ENCODE data around the gene TMBIM1. TPM values are rescaled to one million over a fixed set of nuclear protein-coding genes. Genes with fewer than 3 reads are reported as not detected.

The TMBIM1 gene
- total and polyA plus RNA-seq, 9 of the 15 experiments (the other 6 are each of a cell fraction or from before 2014, with no cell fraction given): 14.2 to 105 (median 47.0) TPM

DNA sequence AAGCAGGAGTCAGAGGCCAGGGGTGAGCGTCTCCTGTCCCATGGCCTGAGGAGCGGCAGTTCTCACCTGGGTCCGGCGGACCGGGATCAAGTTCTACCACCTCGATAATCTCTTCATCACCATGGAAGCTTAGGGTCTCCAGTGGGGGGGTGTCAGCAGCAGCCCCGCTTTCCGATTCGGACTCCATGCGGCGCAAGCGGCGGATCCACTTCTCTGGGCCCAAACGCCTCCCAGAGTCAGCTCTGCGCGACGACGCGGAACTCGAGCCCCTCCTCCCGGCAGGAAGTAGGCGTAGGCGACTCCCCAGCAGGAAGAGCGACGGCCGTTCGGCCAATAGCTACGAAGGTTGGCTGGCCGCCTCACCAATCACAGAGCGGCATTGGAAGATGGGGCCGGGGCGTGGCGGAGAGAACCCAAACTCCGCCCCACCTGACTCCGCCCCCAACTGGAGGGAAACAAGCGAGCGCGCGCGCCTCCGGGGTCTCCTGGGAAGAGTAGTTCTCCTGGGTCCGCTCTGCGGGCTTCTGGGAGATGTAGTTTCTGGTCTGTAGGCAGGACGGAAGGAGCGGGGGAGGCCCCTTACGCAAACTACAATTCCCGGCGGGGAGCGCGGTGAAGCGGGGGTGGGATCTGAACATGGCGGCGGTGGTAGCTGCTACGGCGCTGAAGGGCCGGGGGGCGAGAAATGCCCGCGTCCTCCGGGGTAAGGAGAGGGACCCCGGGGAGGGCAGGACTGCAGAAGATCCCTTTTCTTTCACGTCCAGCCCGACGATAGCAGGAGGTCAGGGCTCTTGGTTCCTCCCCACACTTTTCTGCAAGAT is 22.2 kb downstream of the TMBIM1 start, which contains the start of the genes AAMP and PNKD (continued):
- TF ChIP-seq HINFP (tag; conservative IDR thresholded peaks at IDR 0.05; ENCODE audit: low read depth): peak; percentile 99
- no peak; the same call in 1 of the 2 replicates for TF ChIP-seq ZBTB12 (CRISPR knock-in tag; IDR thresholded peaks at IDR 0.05)
- TF ChIP-seq, protein P1, sequence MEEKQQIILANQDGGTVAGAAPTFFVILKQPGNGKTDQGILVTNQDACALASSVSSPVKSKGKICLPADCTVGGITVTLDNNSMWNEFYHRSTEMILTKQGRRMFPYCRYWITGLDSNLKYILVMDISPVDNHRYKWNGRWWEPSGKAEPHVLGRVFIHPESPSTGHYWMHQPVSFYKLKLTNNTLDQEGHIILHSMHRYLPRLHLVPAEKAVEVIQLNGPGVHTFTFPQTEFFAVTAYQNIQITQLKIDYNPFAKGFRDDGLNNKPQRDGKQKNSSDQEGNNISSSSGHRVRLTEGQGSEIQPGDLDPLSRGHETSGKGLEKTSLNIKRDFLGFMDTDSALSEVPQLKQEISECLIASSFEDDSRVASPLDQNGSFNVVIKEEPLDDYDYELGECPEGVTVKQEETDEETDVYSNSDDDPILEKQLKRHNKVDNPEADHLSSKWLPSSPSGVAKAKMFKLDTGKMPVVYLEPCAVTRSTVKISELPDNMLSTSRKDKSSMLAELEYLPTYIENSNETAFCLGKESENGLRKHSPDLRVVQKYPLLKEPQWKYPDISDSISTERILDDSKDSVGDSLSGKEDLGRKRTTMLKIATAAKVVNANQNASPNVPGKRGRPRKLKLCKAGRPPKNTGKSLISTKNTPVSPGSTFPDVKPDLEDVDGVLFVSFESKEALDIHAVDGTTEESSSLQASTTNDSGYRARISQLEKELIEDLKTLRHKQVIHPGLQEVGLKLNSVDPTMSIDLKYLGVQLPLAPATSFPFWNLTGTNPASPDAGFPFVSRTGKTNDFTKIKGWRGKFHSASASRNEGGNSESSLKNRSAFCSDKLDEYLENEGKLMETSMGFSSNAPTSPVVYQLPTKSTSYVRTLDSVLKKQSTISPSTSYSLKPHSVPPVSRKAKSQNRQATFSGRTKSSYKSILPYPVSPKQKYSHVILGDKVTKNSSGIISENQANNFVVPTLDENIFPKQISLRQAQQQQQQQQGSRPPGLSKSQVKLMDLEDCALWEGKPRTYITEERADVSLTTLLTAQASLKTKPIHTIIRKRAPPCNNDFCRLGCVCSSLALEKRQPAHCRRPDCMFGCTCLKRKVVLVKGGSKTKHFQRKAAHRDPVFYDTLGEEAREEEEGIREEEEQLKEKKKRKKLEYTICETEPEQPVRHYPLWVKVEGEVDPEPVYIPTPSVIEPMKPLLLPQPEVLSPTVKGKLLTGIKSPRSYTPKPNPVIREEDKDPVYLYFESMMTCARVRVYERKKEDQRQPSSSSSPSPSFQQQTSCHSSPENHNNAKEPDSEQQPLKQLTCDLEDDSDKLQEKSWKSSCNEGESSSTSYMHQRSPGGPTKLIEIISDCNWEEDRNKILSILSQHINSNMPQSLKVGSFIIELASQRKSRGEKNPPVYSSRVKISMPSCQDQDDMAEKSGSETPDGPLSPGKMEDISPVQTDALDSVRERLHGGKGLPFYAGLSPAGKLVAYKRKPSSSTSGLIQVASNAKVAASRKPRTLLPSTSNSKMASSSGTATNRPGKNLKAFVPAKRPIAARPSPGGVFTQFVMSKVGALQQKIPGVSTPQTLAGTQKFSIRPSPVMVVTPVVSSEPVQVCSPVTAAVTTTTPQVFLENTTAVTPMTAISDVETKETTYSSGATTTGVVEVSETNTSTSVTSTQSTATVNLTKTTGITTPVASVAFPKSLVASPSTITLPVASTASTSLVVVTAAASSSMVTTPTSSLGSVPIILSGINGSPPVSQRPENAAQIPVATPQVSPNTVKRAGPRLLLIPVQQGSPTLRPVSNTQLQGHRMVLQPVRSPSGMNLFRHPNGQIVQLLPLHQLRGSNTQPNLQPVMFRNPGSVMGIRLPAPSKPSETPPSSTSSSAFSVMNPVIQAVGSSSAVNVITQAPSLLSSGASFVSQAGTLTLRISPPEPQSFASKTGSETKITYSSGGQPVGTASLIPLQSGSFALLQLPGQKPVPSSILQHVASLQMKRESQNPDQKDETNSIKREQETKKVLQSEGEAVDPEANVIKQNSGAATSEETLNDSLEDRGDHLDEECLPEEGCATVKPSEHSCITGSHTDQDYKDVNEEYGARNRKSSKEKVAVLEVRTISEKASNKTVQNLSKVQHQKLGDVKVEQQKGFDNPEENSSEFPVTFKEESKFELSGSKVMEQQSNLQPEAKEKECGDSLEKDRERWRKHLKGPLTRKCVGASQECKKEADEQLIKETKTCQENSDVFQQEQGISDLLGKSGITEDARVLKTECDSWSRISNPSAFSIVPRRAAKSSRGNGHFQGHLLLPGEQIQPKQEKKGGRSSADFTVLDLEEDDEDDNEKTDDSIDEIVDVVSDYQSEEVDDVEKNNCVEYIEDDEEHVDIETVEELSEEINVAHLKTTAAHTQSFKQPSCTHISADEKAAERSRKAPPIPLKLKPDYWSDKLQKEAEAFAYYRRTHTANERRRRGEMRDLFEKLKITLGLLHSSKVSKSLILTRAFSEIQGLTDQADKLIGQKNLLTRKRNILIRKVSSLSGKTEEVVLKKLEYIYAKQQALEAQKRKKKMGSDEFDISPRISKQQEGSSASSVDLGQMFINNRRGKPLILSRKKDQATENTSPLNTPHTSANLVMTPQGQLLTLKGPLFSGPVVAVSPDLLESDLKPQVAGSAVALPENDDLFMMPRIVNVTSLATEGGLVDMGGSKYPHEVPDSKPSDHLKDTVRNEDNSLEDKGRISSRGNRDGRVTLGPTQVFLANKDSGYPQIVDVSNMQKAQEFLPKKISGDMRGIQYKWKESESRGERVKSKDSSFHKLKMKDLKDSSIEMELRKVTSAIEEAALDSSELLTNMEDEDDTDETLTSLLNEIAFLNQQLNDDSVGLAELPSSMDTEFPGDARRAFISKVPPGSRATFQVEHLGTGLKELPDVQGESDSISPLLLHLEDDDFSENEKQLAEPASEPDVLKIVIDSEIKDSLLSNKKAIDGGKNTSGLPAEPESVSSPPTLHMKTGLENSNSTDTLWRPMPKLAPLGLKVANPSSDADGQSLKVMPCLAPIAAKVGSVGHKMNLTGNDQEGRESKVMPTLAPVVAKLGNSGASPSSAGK (IDR thresholded peaks at IDR 0.05): no peak
- TF ChIP-seq DMBX1 (CRISPR knock-in tag; IDR thresholded peaks at IDR 0.05; ENCODE audit: borderline replicate concordance): peak; percentile 71; the same call in 1 of the 2 replicates
- TF ChIP-seq ZNF212 (CRISPR knock-in tag; IDR thresholded peaks at IDR 0.05): no peak
- no peak for TF ChIP-seq NUFIP1 (IDR thresholded peaks at IDR 0.05; ENCODE audit: partially characterized antibody)
- TF ChIP-seq MED1 (CRISPR knock-in tag; IDR thresholded peaks at IDR 0.05; ENCODE audit: borderline replicate concordance): no peak
- 0 out of 4 replicates have a peak, but pooled peaks of 1 of the 2 experiments have one; percentile 43 for TF ChIP-seq HDAC1 (IDR thresholded peaks at IDR 0.05)
- TF ChIP-seq KHSRP (IDR thresholded peaks at IDR 0.05): no peak
- peak in 1 of 2 experiments; percentile 18; a peak in 1 of 4 replicates for TF ChIP-seq KDM4B (IDR thresholded peaks at IDR 0.05; ENCODE audit: borderline replicate concordance in 2 of 2, low read depth in 1 of 2)
- TF ChIP-seq ARID1B (IDR thresholded peaks at IDR 0.05): no peak
